H1 (cell line): ENCODE measurements around the gene SNX13.

Experiments
- BCL11A ChIP-seq, 2 experiments: IDR thresholded peaks; one replicate each; pipeline ENCODE4 v1.6.1; 2011; ENCODE audit warnings: low read depth in 2 of 2, low read length in 2 of 2, mild to moderate bottlenecking in 2 of 2
- CTBP2 ChIP-seq: IDR thresholded peaks from 2 replicates; pipeline ENCODE4 v1.7.0; 2011; ENCODE audit warnings: borderline replicate concordance, mild to moderate bottlenecking, moderate library complexity, mixed read lengths, low read length; ENCODE audit not compliant: insufficient read depth, insufficient read length
- EP300 ChIP-seq, 2 experiments: IDR thresholded peaks; 1 replicate in 1 of 2; 2 replicates in 1 of 2; pipeline ENCODE4 v1.6.1; 2011 to 2012; ENCODE audit warnings: low read depth in 2 of 2, low read length in 2 of 2, mild to moderate bottlenecking in 2 of 2, borderline replicate concordance in 1 of 2, inconsistent platforms in 1 of 2, moderate library complexity in 1 of 2
- EZH2 ChIP-seq: fragments of 200-600 bp; sonication (generic); IDR thresholded peaks from 2 replicates; pipeline ENCODE4 v1.7.1; 2012; ENCODE audit warnings: low read depth, mild to moderate bottlenecking, moderate library complexity, low read length, inconsistent platforms; ENCODE audit not compliant: severe bottlenecking
- JUN ChIP-seq: IDR thresholded peaks from 2 replicates; pipeline ENCODE4 v1.6.1; 2011; ENCODE audit warnings: low read depth, mild to moderate bottlenecking, improper control_type of control experiment, low read length
- MAFK ChIP-seq: IDR thresholded peaks from 2 replicates; pipeline ENCODE4 v1.6.1; 2012; ENCODE audit warnings: low read depth, mild to moderate bottlenecking, improper control_type of control experiment, low read length
- POLR2AphosphoS5 ChIP-seq: IDR thresholded peaks from 2 replicates; pipeline ENCODE4 v1.6.1; 2011; ENCODE audit warnings: low read depth, low read length
- RBBP5 ChIP-seq: IDR thresholded peaks from 2 replicates; pipeline ENCODE4 v1.7.1; 2012; ENCODE audit warnings: low read depth, mild to moderate bottlenecking, inconsistent platforms, low read length, moderate library complexity, borderline replicate concordance
- SIN3A ChIP-seq, 2 experiments: IDR thresholded peaks in 1 of 2; conservative IDR thresholded peaks in 1 of 2; 2 replicates each; pipeline ENCODE4 v1.6.1; 2011 to 2012; ENCODE audit warnings: low read length in 2 of 2, improper control_type of control experiment in 1 of 2, low read depth in 1 of 2, mild to moderate bottlenecking in 1 of 2
- TEAD4 ChIP-seq: IDR thresholded peaks from 2 replicates; pipeline ENCODE4 v1.6.1; 2012; ENCODE audit warnings: low read depth, low read length, inconsistent platforms, mixed read lengths
- TF ChIP-seq, protein P1 (sequence below), 3 experiments: IDR thresholded peaks; 1 replicate in 2 of 3; 2 replicates in 1 of 3; pipeline versions ENCODE4 v1.5.1 to v1.6.1; 2011; ENCODE audit warnings: low read length in 3 of 3, mild to moderate bottlenecking in 3 of 3, inconsistent platforms in 2 of 3, low read depth in 1 of 3, moderate library complexity in 1 of 3; ENCODE audit not compliant: insufficient read depth in 1 of 3; ENCODE audit errors: control extremely low read depth in 1 of 3
- TF ChIP-seq, protein P2 (sequence below): IDR thresholded peaks from 2 replicates; pipeline ENCODE4 v1.6.1; 2011; ENCODE audit warnings: low read length, improper control_type of control experiment

DNA sequence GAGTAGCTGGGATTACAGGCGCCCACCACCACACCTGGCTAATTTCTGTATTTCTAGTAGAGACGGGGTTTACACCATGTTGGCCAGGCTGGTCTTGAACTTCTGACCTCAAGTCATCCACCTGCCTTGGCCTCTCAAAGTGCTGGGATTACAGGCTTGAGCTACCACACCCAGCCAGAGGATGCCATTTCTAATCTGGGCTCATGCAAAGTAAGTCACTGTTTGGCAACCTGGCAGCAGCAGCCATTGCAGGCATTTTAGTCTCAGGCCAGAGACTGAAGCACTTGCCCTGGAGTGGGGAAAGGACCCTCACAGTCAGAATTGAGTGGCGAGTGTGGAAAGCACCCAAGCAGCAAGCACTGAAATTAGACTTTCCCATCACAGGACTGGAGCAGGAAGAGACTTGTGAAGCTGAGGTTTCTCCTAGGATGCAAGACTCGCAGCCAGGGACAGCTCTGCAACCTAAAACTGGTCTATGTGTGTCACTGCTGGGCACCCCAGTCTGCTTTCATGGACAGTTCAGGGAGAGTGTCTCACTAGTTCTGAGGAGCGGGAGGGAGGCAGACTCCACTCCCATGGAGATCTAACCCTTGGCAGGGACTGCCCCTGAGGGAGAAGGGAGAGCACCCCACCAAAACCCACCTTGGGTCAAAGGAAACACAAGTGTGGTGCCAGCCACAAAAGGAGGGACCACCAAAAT is 27.6 kb downstream of the SNX13 start:
- TF ChIP-seq EP300 (IDR thresholded peaks at IDR 0.05; ENCODE audit: borderline replicate concordance in 1 of 2, low read depth in 2 of 2, low read length in 2 of 2) (no peak), BCL11A (IDR thresholded peaks at IDR 0.05; ENCODE audit: low read depth in 2 of 2, low read length in 2 of 2) (no peak), EZH2 (no peak), SIN3A (conservative IDR thresholded peaks at IDR 0.05 in 1 of 2, IDR thresholded peaks at IDR 0.05 in 1 of 2; ENCODE audit: low read depth in 1 of 2, low read length in 2 of 2) (no peak), POLR2AphosphoS5 (no peak), MAFK (no peak), JUN (no peak), CTBP2 (no peak), TEAD4 (no peak), RBBP5 (no peak)
- TF ChIP-seq, protein P1, sequence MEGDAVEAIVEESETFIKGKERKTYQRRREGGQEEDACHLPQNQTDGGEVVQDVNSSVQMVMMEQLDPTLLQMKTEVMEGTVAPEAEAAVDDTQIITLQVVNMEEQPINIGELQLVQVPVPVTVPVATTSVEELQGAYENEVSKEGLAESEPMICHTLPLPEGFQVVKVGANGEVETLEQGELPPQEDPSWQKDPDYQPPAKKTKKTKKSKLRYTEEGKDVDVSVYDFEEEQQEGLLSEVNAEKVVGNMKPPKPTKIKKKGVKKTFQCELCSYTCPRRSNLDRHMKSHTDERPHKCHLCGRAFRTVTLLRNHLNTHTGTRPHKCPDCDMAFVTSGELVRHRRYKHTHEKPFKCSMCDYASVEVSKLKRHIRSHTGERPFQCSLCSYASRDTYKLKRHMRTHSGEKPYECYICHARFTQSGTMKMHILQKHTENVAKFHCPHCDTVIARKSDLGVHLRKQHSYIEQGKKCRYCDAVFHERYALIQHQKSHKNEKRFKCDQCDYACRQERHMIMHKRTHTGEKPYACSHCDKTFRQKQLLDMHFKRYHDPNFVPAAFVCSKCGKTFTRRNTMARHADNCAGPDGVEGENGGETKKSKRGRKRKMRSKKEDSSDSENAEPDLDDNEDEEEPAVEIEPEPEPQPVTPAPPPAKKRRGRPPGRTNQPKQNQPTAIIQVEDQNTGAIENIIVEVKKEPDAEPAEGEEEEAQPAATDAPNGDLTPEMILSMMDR (IDR thresholded peaks at IDR 0.05; ENCODE audit: control extremely low read depth in 1 of 3, insufficient read depth in 1 of 3, low read depth in 1 of 3, low read length in 3 of 3), result no peak
- TF ChIP-seq, protein P2, sequence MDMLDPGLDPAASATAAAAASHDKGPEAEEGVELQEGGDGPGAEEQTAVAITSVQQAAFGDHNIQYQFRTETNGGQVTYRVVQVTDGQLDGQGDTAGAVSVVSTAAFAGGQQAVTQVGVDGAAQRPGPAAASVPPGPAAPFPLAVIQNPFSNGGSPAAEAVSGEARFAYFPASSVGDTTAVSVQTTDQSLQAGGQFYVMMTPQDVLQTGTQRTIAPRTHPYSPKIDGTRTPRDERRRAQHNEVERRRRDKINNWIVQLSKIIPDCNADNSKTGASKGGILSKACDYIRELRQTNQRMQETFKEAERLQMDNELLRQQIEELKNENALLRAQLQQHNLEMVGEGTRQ, result no peak
